ENCODE measurements around the gene C1orf167.

C1orf167 gene

DNA sequence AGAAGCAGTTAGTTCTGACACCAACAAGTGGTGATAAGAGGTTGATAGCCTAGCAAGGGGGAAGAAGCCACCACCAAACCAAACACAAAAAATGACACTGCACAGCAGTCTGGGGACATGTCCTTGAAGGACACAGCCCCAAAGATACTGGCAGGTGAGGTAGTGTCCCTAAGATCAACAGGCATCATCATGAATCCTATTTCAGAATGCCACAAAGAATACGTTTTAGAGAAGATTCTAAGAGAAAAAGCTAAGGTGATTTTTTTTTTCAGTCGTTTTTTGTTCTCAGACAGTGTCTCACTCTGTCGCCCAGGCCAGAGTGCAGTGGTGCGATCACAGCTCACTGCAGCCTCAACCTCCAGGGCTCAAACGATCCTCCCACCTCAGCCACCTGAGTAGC lies 24.2 kb downstream of the C1orf167 start:
- H3K4me3 ChIP-seq (ENCODE audit: low read depth, low read length), result no peak overlapping the region
- TF ChIP-seq, protein P1, sequence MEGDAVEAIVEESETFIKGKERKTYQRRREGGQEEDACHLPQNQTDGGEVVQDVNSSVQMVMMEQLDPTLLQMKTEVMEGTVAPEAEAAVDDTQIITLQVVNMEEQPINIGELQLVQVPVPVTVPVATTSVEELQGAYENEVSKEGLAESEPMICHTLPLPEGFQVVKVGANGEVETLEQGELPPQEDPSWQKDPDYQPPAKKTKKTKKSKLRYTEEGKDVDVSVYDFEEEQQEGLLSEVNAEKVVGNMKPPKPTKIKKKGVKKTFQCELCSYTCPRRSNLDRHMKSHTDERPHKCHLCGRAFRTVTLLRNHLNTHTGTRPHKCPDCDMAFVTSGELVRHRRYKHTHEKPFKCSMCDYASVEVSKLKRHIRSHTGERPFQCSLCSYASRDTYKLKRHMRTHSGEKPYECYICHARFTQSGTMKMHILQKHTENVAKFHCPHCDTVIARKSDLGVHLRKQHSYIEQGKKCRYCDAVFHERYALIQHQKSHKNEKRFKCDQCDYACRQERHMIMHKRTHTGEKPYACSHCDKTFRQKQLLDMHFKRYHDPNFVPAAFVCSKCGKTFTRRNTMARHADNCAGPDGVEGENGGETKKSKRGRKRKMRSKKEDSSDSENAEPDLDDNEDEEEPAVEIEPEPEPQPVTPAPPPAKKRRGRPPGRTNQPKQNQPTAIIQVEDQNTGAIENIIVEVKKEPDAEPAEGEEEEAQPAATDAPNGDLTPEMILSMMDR (IDR thresholded peaks at IDR 0.05; ENCODE audit: low read depth, low read length), result no peak

DNA sequence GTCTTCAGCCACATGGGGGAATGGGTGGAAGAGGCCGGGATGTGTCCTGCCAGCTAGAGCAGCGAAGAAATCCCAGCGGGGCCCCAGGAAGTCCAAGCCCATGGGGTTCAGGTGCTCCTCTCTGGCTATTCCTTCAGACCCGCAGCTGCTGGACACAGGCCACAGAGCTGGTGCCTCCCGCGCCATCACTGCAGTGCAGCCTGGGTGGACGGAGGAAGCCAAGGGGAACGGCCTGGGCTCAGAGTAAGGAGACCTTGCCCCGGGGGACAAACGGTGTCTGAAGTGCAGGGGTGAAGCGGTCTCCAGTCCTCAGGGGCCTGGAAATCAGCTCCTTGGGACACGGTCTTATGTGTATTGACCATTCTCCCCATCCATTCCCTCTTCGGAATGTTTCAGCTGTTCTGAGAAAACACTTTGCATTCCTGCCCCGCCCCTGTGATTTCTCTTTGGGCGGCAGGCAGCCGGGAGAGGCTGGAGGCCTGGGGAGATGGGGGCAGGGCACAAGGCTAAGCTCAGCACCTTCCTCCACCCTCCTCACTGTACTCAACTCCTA lies 25.3 kb downstream of the C1orf167 start:
- H3K4me3 ChIP-seq (ENCODE audit: low read depth, low read length), result no peak overlapping the region
- TF ChIP-seq, protein P1 (IDR thresholded peaks at IDR 0.05; ENCODE audit: low read depth, low read length), result no peak

DNA sequence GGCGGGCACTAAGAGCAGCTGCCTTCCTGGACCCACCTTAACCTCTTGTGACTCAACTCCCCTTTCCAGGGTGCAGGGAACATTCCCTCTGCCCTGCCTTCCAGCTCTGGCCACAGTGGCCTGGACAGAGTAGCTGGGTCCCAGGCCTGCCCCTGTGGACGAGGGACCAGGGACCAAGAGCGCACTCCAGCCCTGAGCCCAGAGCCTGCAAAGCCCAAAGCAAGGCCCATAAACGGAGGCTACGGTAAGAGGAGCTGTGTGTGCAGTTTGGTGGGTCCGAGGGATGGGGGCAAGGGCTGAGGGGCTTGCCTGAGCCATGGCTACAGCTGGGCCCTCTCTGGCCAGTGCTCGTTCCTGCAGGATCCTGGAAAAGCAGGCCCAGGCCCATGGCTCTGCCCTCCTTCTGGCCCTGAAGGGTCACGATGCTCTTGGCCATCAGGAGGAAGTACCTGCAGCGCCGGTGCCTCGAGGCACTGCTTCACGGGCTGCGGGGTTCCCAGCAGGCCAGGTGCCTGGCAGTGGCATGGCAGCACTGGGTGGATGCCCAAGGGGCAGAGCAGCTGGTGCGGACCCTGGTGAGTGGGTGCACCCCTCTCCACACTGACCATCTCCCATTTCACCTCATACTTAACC lies 25.9 kb downstream of the C1orf167 start:
- no peak overlapping the region for H3K4me3 ChIP-seq (ENCODE audit: low read depth, low read length)
- TF ChIP-seq, protein P1 (IDR thresholded peaks at IDR 0.05; ENCODE audit: low read depth, low read length), result no peak

DNA sequence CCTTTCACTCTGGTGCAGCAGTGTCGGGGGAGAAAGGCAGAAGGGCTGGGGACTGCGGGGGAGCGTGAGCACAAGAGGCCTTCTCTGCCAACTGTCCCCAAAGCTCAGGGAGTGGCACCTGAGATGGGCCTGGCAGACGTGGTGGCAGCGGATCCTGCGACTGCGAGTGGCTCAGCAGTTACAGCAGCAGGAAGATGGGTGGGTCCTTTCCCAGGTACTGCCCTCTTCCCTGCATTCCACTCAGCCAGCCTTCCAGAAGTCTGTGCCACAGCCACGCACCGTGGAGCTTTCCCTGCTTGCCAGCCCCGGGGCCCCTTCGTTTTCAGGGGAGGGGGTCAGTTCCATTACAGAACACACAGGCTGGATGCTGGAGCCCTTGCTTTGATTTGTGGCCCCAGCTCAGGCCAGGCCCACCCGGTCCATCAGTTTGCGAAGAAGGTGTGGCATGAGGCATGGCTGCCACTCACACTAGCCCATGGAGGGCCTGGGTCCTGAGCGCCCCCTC lies 26.6 kb downstream of the C1orf167 start:
- TF ChIP-seq, protein P1 (IDR thresholded peaks at IDR 0.05; ENCODE audit: low read depth, low read length), result no peak
- H3K4me3 ChIP-seq (ENCODE audit: low read depth, low read length), result no peak overlapping the region

DNA sequence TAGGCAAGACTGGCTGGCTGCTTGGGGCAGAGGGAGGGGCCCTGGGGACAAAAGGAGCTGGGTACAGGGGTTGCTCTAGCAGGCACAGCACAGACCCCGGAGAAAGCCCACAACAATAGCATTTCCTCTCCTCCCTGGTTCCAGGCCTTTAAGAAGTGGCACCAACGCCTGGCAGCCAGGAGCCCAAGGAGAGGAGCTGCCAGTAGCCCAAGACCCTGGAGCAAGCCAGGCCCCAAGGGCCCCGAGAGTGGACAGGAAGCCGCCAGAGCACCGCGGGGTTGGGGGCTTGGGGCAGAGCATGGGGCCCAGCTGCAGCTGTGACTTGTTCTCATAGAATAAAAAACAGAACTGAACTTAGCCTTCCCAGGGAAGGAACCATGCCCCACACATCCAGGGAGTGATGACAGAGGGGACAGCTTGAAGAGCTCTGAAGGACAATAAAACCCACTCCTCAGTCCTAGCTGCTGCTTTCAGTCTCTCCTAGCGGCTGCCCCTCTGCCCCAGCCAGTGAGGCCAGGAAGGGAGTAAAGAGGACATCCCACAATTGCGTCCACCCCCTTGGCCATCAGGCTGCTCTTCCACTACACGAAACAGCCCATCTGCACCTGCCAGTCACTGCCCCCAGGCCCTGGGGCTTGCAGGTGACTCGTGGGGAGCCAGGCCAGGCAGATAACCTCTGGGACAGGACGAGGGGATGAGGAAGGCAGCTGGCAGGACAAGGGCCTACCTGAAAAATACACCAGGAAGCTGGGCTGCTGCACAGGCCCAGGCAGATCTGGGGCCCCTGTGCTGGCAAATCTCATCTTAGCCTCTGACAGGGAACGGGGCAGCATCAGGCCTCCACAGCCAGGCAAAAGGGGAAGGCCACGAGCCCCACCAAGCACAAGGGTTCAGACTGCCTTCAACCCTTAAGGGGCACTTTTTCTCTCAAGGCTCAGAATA lies 27.4 kb downstream of the C1orf167 start:
- H3K4me3 ChIP-seq (ENCODE audit: low read depth, low read length), result no peak overlapping the region
- TF ChIP-seq, protein P1 (IDR thresholded peaks at IDR 0.05; ENCODE audit: low read depth, low read length), result no peak

DNA sequence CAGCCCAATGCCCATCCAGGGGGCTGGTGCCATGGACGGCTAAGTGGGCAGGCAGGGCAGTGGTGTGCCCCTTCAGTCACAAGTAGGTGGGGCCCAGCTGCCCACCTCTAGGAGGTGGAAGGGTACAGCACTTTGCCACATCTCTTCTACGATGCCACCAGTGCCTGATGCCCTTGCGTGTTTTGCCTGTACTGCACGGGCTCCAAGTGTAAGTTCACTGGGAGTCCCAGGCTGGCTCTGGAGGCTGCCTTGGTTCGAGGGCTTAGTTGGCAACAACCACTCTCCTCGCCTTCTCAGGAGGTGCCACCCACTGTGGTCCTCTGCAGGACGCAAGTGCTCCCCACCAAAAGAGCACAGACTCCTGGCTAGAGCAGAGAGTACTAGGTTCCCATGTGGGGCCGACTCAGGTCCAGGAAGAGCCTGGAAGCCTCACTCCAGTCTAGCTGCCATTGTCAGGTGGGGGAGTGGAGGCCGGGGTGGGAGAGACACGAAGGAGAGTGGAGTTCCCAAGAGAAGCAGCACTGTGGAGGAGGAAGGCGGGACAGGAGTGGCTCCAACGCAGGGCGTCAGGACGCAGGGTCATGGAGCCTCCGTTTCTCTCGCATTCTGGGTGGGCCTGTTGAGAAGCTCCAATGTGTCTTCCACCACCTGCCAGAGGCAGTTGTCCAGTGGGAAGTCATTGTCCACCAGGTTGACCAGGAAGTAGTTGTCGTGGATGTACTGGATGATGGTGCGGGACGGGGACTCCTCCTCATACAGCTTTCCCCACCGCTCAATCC lies 28.3 kb downstream of the C1orf167 start:
- H3K4me3 ChIP-seq (ENCODE audit: low read depth, low read length), result no peak overlapping the region
- TF ChIP-seq, protein P1 (IDR thresholded peaks at IDR 0.05; ENCODE audit: low read depth, low read length), result no peak
